Measurements from ENCODE around the gene LPP. TPM values are rescaled to one million over a fixed set of nuclear protein-coding genes. Genes with fewer than 3 reads are reported as not detected.

LPP gene
- total RNA-seq, 1 donor from 2014 or later: 218 TPM

GRCh38 chr3:188589071-188589470 is 435.1 kb downstream of the LPP start:
- Histone ChIP-seq H3K4me3 (ENCODE audit: low read depth, low read length) (no peak overlapping the region), H3K36me3 (ENCODE audit: control insufficient read depth, insufficient read depth, low read length) (no peaks in the 10 kb centered on the region), H3K27me3 (ENCODE audit: control insufficient read depth, insufficient read depth, low read length) (no peaks in the 10 kb centered on the region)
- DNase-seq (ENCODE audit: low read depth): no peak
- TF ChIP-seq CTCF (IDR thresholded peaks at IDR 0.05; ENCODE audit: insufficient read depth, low read length, poor library complexity, severe bottlenecking): no peak

- Histone ChIP-seq H3K36me3 (ENCODE audit: control insufficient read depth, insufficient read depth, low read length) (no peaks in the 10 kb centered on the region), H3K4me3 (ENCODE audit: low read depth, low read length) (no peak overlapping the region), H3K27me3 (ENCODE audit: control insufficient read depth, insufficient read depth, low read length) (no peaks in the 10 kb centered on the region)
- no peak for DNase-seq (ENCODE audit: low read depth)
- no peak for TF ChIP-seq CTCF (IDR thresholded peaks at IDR 0.05; ENCODE audit: insufficient read depth, low read length, poor library complexity, severe bottlenecking)
Observed at GRCh38 chr3:188589771-188590170, 435.8 kb downstream of the LPP start.

- DNase-seq (ENCODE audit: low read depth): no peak
- TF ChIP-seq CTCF (IDR thresholded peaks at IDR 0.05; ENCODE audit: insufficient read depth, low read length, poor library complexity, severe bottlenecking): no peak
- no peaks in the 10 kb centered on the region for H3K36me3 ChIP-seq (ENCODE audit: control insufficient read depth, insufficient read depth, low read length)
- no peaks in the 10 kb centered on the region for H3K27me3 ChIP-seq (ENCODE audit: control insufficient read depth, insufficient read depth, low read length)
- H3K4me3 ChIP-seq (ENCODE audit: low read depth, low read length): no peak overlapping the region
Observed at GRCh38 chr3:188590557-188590956, 436.6 kb downstream of the LPP start.

GRCh38 chr3:188594139-188594538 is 440.2 kb downstream of the LPP start:
- Histone ChIP-seq H3K4me3 (ENCODE audit: low read depth, low read length) (no peak overlapping the region), H3K27me3 (ENCODE audit: control insufficient read depth, insufficient read depth, low read length) (no peaks in the 10 kb centered on the region), H3K36me3 (ENCODE audit: control insufficient read depth, insufficient read depth, low read length) (no peaks in the 10 kb centered on the region)
- DNase-seq (ENCODE audit: low read depth): peak; percentile 58
- no peak for TF ChIP-seq CTCF (IDR thresholded peaks at IDR 0.05; ENCODE audit: insufficient read depth, low read length, poor library complexity, severe bottlenecking)

- H3K4me3 ChIP-seq (ENCODE audit: low read depth, low read length): no peak overlapping the region
Observed at GRCh38 chr3:188595890-188596376, 442.0 kb downstream of the LPP start.

More at GRCh38 chr3:188595890-188596376, 442.0 kb downstream of the LPP start:
- no peaks in the 10 kb centered on the region for H3K27me3 ChIP-seq (ENCODE audit: control insufficient read depth, insufficient read depth, low read length)
- no peak for TF ChIP-seq CTCF (IDR thresholded peaks at IDR 0.05; ENCODE audit: insufficient read depth, low read length, poor library complexity, severe bottlenecking)
- no peaks in the 10 kb centered on the region for H3K36me3 ChIP-seq (ENCODE audit: control insufficient read depth, insufficient read depth, low read length)
- DNase-seq (ENCODE audit: low read depth): no peak

All from kidney epithelial cell (primary cell).